Measurements from ENCODE around the gene ADRB1. TPM values are rescaled to one million over a fixed set of nuclear protein-coding genes. Genes with fewer than 3 reads are reported as not detected.

Gene ADRB1
- total RNA-seq, 1 donor from 2014 or later = 35.0 TPM

GRCh38 chr10:114015708-114016107, 28.0 kb upstream of the ADRB1 start:
- H3K9me3 ChIP-seq (replicated peaks) = peaks cover 10% of the 10 kb centered on the region
- no peaks in the 10 kb centered on the region for H3K36me3 ChIP-seq
- no peak for TF ChIP-seq CTCF (IDR thresholded peaks at IDR 0.05; ENCODE audit: borderline replicate concordance)
- intact Hi-C loops (cut with micrococcal nuclease) = no loop called here
- no peak overlapping the region for H3K27ac ChIP-seq (replicated peaks)
- DNase-seq = no peak
- no peak overlapping the region for H3K4me3 ChIP-seq
- H3K27me3 ChIP-seq (ENCODE audit: low read depth) = no peaks in the 10 kb centered on the region
- no peaks in the 10 kb centered on the region for H3K4me1 ChIP-seq

DNA sequence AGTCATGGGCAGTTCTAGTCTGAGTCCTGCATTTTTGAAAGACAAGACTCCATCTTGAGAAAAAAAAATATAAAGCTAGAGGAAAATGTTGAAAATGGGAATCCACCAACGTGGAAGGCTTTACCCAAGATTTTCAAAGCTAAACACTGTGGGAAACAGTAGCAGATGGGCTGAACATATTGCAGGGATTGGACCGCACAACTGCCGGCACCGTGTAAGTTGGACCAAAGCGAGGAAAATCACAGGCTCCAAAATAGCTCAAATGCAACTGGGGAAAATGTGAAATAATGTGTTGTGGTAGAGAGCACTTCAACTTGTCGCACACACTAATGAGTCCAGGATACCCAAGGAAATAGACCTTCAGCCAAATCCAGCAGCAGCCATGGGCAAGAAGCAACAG, 26.4 kb upstream of the ADRB1 start:
- no peak for TF ChIP-seq CTCF (IDR thresholded peaks at IDR 0.05; ENCODE audit: borderline replicate concordance)
- peaks cover 12% of the 10 kb centered on the region for H3K4me1 ChIP-seq
- H3K4me3 ChIP-seq = no peak overlapping the region
- H3K9me3 ChIP-seq (replicated peaks) = peaks cover 10% of the 10 kb centered on the region
- intact Hi-C loops (cut with micrococcal nuclease) = no loop called here
- DNase-seq = no peak
- H3K27ac ChIP-seq (replicated peaks) = no peak overlapping the region
- H3K27me3 ChIP-seq (ENCODE audit: low read depth) = no peaks in the 10 kb centered on the region
- H3K36me3 ChIP-seq = no peaks in the 10 kb centered on the region

GRCh38 chr10:114017873-114018272, 25.8 kb upstream of the ADRB1 start:
- no peak overlapping the region for H3K27ac ChIP-seq (replicated peaks)
- no peak overlapping the region for H3K4me3 ChIP-seq
- H3K27me3 ChIP-seq (ENCODE audit: low read depth) = no peaks in the 10 kb centered on the region
- intact Hi-C loops (cut with micrococcal nuclease) = no loop called here
- no peak for TF ChIP-seq CTCF (IDR thresholded peaks at IDR 0.05; ENCODE audit: borderline replicate concordance)
- no peak for DNase-seq
- no peaks in the 10 kb centered on the region for H3K36me3 ChIP-seq
- peaks cover 10% of the 10 kb centered on the region for H3K9me3 ChIP-seq (replicated peaks)
- peaks cover 18% of the 10 kb centered on the region for H3K4me1 ChIP-seq

- intact Hi-C loops (cut with micrococcal nuclease) = no loop called here
- TF ChIP-seq CTCF (IDR thresholded peaks at IDR 0.05; ENCODE audit: borderline replicate concordance) = no peak
- Histone ChIP-seq H3K27me3 (ENCODE audit: low read depth) (no peaks in the 10 kb centered on the region), H3K4me1 (peaks cover 29% of the 10 kb centered on the region), H3K4me3 (no peak overlapping the region), H3K9me3 (replicated peaks) (peaks cover 10% of the 10 kb centered on the region), H3K36me3 (no peaks in the 10 kb centered on the region), H3K27ac (replicated peaks) (no peak overlapping the region)
- DNase-seq = no peak
Measured at GRCh38 chr10:114019226-114019625, 24.4 kb upstream of the ADRB1 start.

DNA sequence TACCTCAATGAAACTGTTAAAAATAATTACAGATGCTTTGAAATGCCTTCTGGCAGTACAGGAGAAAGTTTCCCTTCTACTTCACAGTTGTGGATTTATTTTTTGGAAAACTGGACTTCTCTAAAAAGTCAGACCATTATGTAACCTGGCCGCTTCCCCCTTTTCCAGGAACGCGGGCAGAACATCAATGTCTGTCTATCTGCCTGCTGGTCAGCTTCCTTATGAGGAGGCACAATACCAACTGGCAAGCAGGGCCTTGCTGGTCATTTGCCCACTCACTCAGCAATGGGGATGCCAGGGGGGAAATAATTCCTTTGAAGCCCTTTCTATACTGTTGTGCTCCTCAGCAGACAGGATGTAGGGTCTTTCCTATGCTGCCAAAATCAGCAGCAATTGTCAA, 22.5 kb upstream of the ADRB1 start:
- H3K27me3 ChIP-seq (ENCODE audit: low read depth) = no peaks in the 10 kb centered on the region
- no peaks in the 10 kb centered on the region for H3K36me3 ChIP-seq
- no peak overlapping the region for H3K4me3 ChIP-seq
- intact Hi-C loops (cut with micrococcal nuclease) = no loop called here
- TF ChIP-seq CTCF (IDR thresholded peaks at IDR 0.05; ENCODE audit: borderline replicate concordance) = no peak
- H3K4me1 ChIP-seq = peaks cover 46% of the 10 kb centered on the region
- peak; percentile 30 for DNase-seq
- peaks cover under 1% of the 10 kb centered on the region for H3K9me3 ChIP-seq (replicated peaks)
- peak overlapping the region; percentile 81 for H3K27ac ChIP-seq (replicated peaks)
